BLaER1 (cell line): Measurements from ENCODE around the gene DDIT4.

Source experiments
- H3K27ac ChIP-seq: shearing (Covaris generic); formaldehyde crosslinking; 2 replicates; pipeline ENCODE4 v1.8.1; 2022
- H3K27me3 ChIP-seq: shearing (Covaris generic); formaldehyde crosslinking; 2 replicates; pipeline ENCODE4 v1.8.1; 2022
- H3K36me3 ChIP-seq: shearing (Covaris generic); formaldehyde crosslinking; 2 replicates; pipeline ENCODE4 v1.8.1; 2022
- H3K4me1 ChIP-seq: shearing (Covaris generic); formaldehyde crosslinking; 2 replicates; pipeline ENCODE4 v1.8.1; 2022
- H3K4me2 ChIP-seq: shearing (Covaris generic); formaldehyde crosslinking; 2 replicates; pipeline ENCODE4 v1.8.1; 2022
- H3K4me3 ChIP-seq: shearing (Covaris generic); formaldehyde crosslinking; 2 replicates; pipeline ENCODE4 v1.8.1; 2022
- H3K9ac ChIP-seq: shearing (Covaris generic); formaldehyde crosslinking; 2 replicates; pipeline ENCODE4 v1.8.1; 2022
- H3K9me3 ChIP-seq: shearing (Covaris generic); formaldehyde crosslinking; 2 replicates; pipeline ENCODE4 v1.8.1; 2022
- H4K20me1 ChIP-seq: shearing (Covaris generic); formaldehyde crosslinking; 2 replicates; pipeline ENCODE4 v1.8.1; 2022
- Cebpa-rat ChIP-seq: shearing (Covaris generic); IDR thresholded peaks from 2 replicates; pipeline ENCODE4 v1.8.1; 2022

Gene DDIT4

GRCh38 chr10:72235544-72236279 is 38.0 kb upstream of the DDIT4 start:
- no peaks in the 10 kb centered on the region for H3K27me3 ChIP-seq
- peaks cover 6% of the 10 kb centered on the region; the same call in 1 of the 2 replicates for H4K20me1 ChIP-seq
- H3K4me3 ChIP-seq: no peak overlapping the region
- no peak overlapping the region for H3K27ac ChIP-seq
- no peak overlapping the region for H3K4me2 ChIP-seq
- H3K36me3 ChIP-seq: peaks cover 80% of the 10 kb centered on the region
- H3K9me3 ChIP-seq: no peaks in the 10 kb centered on the region
- peaks cover 6% of the 10 kb centered on the region for H3K4me1 ChIP-seq
- TF ChIP-seq Cebpa-rat: no peak
- no peak overlapping the region for H3K9ac ChIP-seq

GRCh38 chr10:72238392-72239175 is 35.1 kb upstream of the DDIT4 start:
- Histone ChIP-seq H3K36me3 (peaks cover 52% of the 10 kb centered on the region), H4K20me1 (no peaks in the 10 kb centered on the region), H3K4me2 (no peak overlapping the region), H3K4me1 (peaks cover 18% of the 10 kb centered on the region), H3K9ac (no peak overlapping the region), H3K27me3 (no peaks in the 10 kb centered on the region), H3K4me3 (no peak overlapping the region), H3K9me3 (no peaks in the 10 kb centered on the region), H3K27ac (no peak overlapping the region)
- no peak for TF ChIP-seq Cebpa-rat

- Histone ChIP-seq H3K36me3 (peaks cover 44% of the 10 kb centered on the region), H3K4me2 (no peak overlapping the region), H3K9ac (no peak overlapping the region), H4K20me1 (no peaks in the 10 kb centered on the region), H3K27ac (no peak overlapping the region), H3K9me3 (no peaks in the 10 kb centered on the region), H3K4me1 (peaks cover 26% of the 10 kb centered on the region), H3K4me3 (no peak overlapping the region), H3K27me3 (no peaks in the 10 kb centered on the region)
- no peak for TF ChIP-seq Cebpa-rat
These were observed 34.3 kb upstream of the DDIT4 start for GRCh38 chr10:72239409-72239808.

GRCh38 chr10:72240371-72240770 is 33.4 kb upstream of the DDIT4 start:
- H3K9ac ChIP-seq: no peak overlapping the region
- no peaks in the 10 kb centered on the region for H4K20me1 ChIP-seq
- H3K4me2 ChIP-seq: no peak overlapping the region
- no peak overlapping the region for H3K4me3 ChIP-seq
- no peak overlapping the region for H3K27ac ChIP-seq
- H3K36me3 ChIP-seq: peaks cover 35% of the 10 kb centered on the region
- no peaks in the 10 kb centered on the region for H3K27me3 ChIP-seq
- H3K9me3 ChIP-seq: no peaks in the 10 kb centered on the region
- H3K4me1 ChIP-seq: peaks cover 35% of the 10 kb centered on the region
- no peak for TF ChIP-seq Cebpa-rat

GRCh38 chr10:72241691-72242252 is 32.0 kb upstream of the DDIT4 start:
- no peak for TF ChIP-seq Cebpa-rat
- Histone ChIP-seq H3K27me3 (no peaks in the 10 kb centered on the region), H3K4me2 (no peak overlapping the region), H4K20me1 (no peaks in the 10 kb centered on the region), H3K9me3 (no peaks in the 10 kb centered on the region), H3K4me1 (peaks cover 49% of the 10 kb centered on the region), H3K27ac (no peak overlapping the region), H3K36me3 (peaks cover 21% of the 10 kb centered on the region), H3K4me3 (no peak overlapping the region), H3K9ac (no peak overlapping the region)

- Histone ChIP-seq H3K4me1 (peaks cover 58% of the 10 kb centered on the region), H3K27me3 (no peaks in the 10 kb centered on the region), H3K9me3 (no peaks in the 10 kb centered on the region), H3K9ac (peak overlapping the region; percentile 54), H3K27ac (peak overlapping the region; percentile 40; the same call in 1 of the 2 replicates), H3K4me2 (peak overlapping the region; percentile 50), H3K36me3 (peaks cover 12% of the 10 kb centered on the region), H4K20me1 (no peaks in the 10 kb centered on the region), H3K4me3 (no peak overlapping the region)
- no peak for TF ChIP-seq Cebpa-rat
These were observed 31.0 kb upstream of the DDIT4 start for GRCh38 chr10:72242675-72243074.

- no peak for TF ChIP-seq Cebpa-rat
- Histone ChIP-seq H3K27ac (no peak overlapping the region), H3K4me3 (no peak overlapping the region), H4K20me1 (no peaks in the 10 kb centered on the region), H3K9me3 (no peaks in the 10 kb centered on the region), H3K4me1 (peaks cover 69% of the 10 kb centered on the region), H3K36me3 (no peaks in the 10 kb centered on the region), H3K27me3 (no peaks in the 10 kb centered on the region), H3K4me2 (peak overlapping the region; percentile 96), H3K9ac (no peak overlapping the region)
These were observed 29.8 kb upstream of the DDIT4 start for GRCh38 chr10:72243822-72244437.

- H3K27ac ChIP-seq: peak overlapping the region; percentile 4; the same call in 1 of the 2 replicates
- no peaks in the 10 kb centered on the region for H3K27me3 ChIP-seq
- TF ChIP-seq Cebpa-rat: no peak
- H3K4me3 ChIP-seq: no peak overlapping the region
- H3K4me1 ChIP-seq: peaks cover 76% of the 10 kb centered on the region
- peak overlapping the region; percentile 96 for H3K4me2 ChIP-seq
- H3K9ac ChIP-seq: no peak overlapping the region
- H4K20me1 ChIP-seq: no peaks in the 10 kb centered on the region
- no peaks in the 10 kb centered on the region for H3K9me3 ChIP-seq
- H3K36me3 ChIP-seq: no peaks in the 10 kb centered on the region
These were observed 29.1 kb upstream of the DDIT4 start for GRCh38 chr10:72244573-72245038.

- no peaks in the 10 kb centered on the region for H4K20me1 ChIP-seq
- peak overlapping the region; percentile 96 for H3K4me2 ChIP-seq
- no peak overlapping the region for H3K9ac ChIP-seq
- H3K4me3 ChIP-seq: no peak overlapping the region
- no peak for TF ChIP-seq Cebpa-rat
- H3K27ac ChIP-seq: 0 out of 2 replicates have a peak overlapping the region, but pooled peaks have one; percentile 8
- peaks cover 90% of the 10 kb centered on the region for H3K4me1 ChIP-seq
- H3K36me3 ChIP-seq: no peaks in the 10 kb centered on the region
- H3K27me3 ChIP-seq: no peaks in the 10 kb centered on the region
- no peaks in the 10 kb centered on the region for H3K9me3 ChIP-seq
These were observed 27.7 kb upstream of the DDIT4 start for GRCh38 chr10:72245949-72246525.
